Activated CD8-positive, alpha-beta T cell treated with anti-CD3 and anti-CD28 coated beads, Interleukin-2, amount 10 ng/mL, durations not matched to agents 7 days and 5 days (primary cell): ENCODE data around the gene MAD1L1. TPM values are rescaled to one million over a fixed set of nuclear protein-coding genes. Genes with fewer than 3 reads are reported as not detected.
"Not testable (repeated sequence)": the region's sequence is repeated elsewhere in the genome, so short reads cannot be mapped to it uniquely, and the experiment has no call there.

Source experiments
- ATAC-seq: fragments of 150-1000 bp; cut with Tn5 transposase; one replicate; pipeline ENCODE4 v1.10.0; 2021; ENCODE audit warnings: moderate library complexity
- CTCF ChIA-PET: fragments of 350-600 bp; sonication (Branson Sonifier 250); formaldehyde crosslinking; loops from one replicate; lab custom pipeline; 2021; ENCODE audit warnings: antibody characterized with exemption; lab: Charles Lee
- POLR2A ChIA-PET: fragments of 350-600 bp; sonication (Branson Sonifier 250); formaldehyde crosslinking; loops from one replicate; lab custom pipeline; 2021; ENCODE audit warnings: antibody characterized with exemption; lab: Charles Lee
- DNase-seq: peaks from one replicate; pipeline ENCODE4 v3.0.0-alpha.2; 2020
- H3K27ac Mint-ChIP-seq: one replicate; pipeline ENCODE4 v1.8.0; 2021; ENCODE audit warnings: mild to moderate bottlenecking, mixed read lengths
- H3K27me3 Mint-ChIP-seq: one replicate; pipeline ENCODE4 v1.8.0; 2021; ENCODE audit warnings: low read depth, mixed read lengths
- H3K36me3 Mint-ChIP-seq: one replicate; pipeline ENCODE4 v1.8.0; 2021; ENCODE audit warnings: low read depth, mixed read lengths
- H3K4me1 Mint-ChIP-seq: one replicate; pipeline ENCODE4 v1.8.0; 2021; ENCODE audit warnings: low read depth, mixed read lengths
- H3K4me3 Mint-ChIP-seq: one replicate; pipeline ENCODE4 v1.8.0; 2021; ENCODE audit warnings: mild to moderate bottlenecking, mixed read lengths
- H3K9me3 Mint-ChIP-seq: one replicate; pipeline ENCODE4 v1.8.0; 2022; ENCODE audit warnings: mixed read lengths; ENCODE audit not compliant: insufficient read depth
- total RNA-seq, 2 experiments: library from RNA; stranded (reverse); gene quantifications; one replicate each; pipeline ENCODE4 v1.2.3, GENCODE V29; 2021

The MAD1L1 gene
- total RNA-seq, 2 experiments from 2014 or later, result 79.8 to 82.7 TPM

- H3K27ac Mint-ChIP-seq, result no peak overlapping the region
- no peaks in the 10 kb centered on the region for H3K9me3 Mint-ChIP-seq
- ChIA-PET CTCF (no interaction called here), POLR2A (no interaction called here)
- H3K4me1 Mint-ChIP-seq, result no peaks in the 10 kb centered on the region
- DNase-seq (no peak), ATAC-seq (no peak)
- H3K36me3 Mint-ChIP-seq, result no peaks in the 10 kb centered on the region
- H3K27me3 Mint-ChIP-seq, result no peaks in the 10 kb centered on the region
- no peak overlapping the region for H3K4me3 Mint-ChIP-seq
Observed at GRCh38 chr7:1848013-1848640, 384.6 kb downstream of the MAD1L1 start.

GRCh38 chr7:1847260-1848001 is 385.3 kb downstream of the MAD1L1 start:
- DNase-seq (no peak), ATAC-seq (no peak)
- Mint-ChIP-seq H3K27ac (no peak overlapping the region), H3K9me3 (no peaks in the 10 kb centered on the region), H3K27me3 (no peaks in the 10 kb centered on the region), H3K4me3 (no peak overlapping the region), H3K4me1 (no peaks in the 10 kb centered on the region), H3K36me3 (no peaks in the 10 kb centered on the region)
- ChIA-PET CTCF (no interaction called here), POLR2A (no interaction called here)

GRCh38 chr7:1846331-1847065 is 386.2 kb downstream of the MAD1L1 start:
- ChIA-PET POLR2A (no interaction called here), CTCF (no interaction called here)
- no peak overlapping the region for H3K27ac Mint-ChIP-seq
- ATAC-seq, result no peak
- no peaks in the 10 kb centered on the region for H3K36me3 Mint-ChIP-seq
- H3K4me3 Mint-ChIP-seq, result no peak overlapping the region
- H3K27me3 Mint-ChIP-seq, result no peaks in the 10 kb centered on the region
- H3K4me1 Mint-ChIP-seq, result no peaks in the 10 kb centered on the region
- no peak for DNase-seq
- H3K9me3 Mint-ChIP-seq, result no peaks in the 10 kb centered on the region

- no peak overlapping the region for H3K4me3 Mint-ChIP-seq
- no peaks in the 10 kb centered on the region for H3K36me3 Mint-ChIP-seq
- no peaks in the 10 kb centered on the region for H3K9me3 Mint-ChIP-seq
- H3K4me1 Mint-ChIP-seq, result no peaks in the 10 kb centered on the region
- ATAC-seq, result no peak
- H3K27me3 Mint-ChIP-seq, result no peaks in the 10 kb centered on the region
- H3K27ac Mint-ChIP-seq, result no peak overlapping the region
- DNase-seq, result no peak
- ChIA-PET CTCF (no interaction called here), POLR2A (no interaction called here)
Observed at GRCh38 chr7:1845536-1846311, 387.0 kb downstream of the MAD1L1 start.

- Mint-ChIP-seq H3K9me3 (no peaks in the 10 kb centered on the region), H3K27me3 (no peaks in the 10 kb centered on the region), H3K36me3 (no peaks in the 10 kb centered on the region), H3K4me1 (no peaks in the 10 kb centered on the region), H3K27ac (no peak overlapping the region), H3K4me3 (no peak overlapping the region)
- ATAC-seq (no peak), DNase-seq (no peak)
- CTCF ChIA-PET, result no interaction called here
- POLR2A ChIA-PET, result no interaction called here
Observed at GRCh38 chr7:1844951-1845390, 387.8 kb downstream of the MAD1L1 start.

GRCh38 chr7:1844336-1844950 is 388.3 kb downstream of the MAD1L1 start:
- no peaks in the 10 kb centered on the region for H3K36me3 Mint-ChIP-seq
- no peaks in the 10 kb centered on the region for H3K4me1 Mint-ChIP-seq
- H3K27me3 Mint-ChIP-seq, result no peaks in the 10 kb centered on the region
- no peak overlapping the region for H3K27ac Mint-ChIP-seq
- H3K4me3 Mint-ChIP-seq, result no peak overlapping the region
- no peaks in the 10 kb centered on the region for H3K9me3 Mint-ChIP-seq
- DNase-seq (no peak), ATAC-seq (no peak)
- ChIA-PET POLR2A (no interaction called here), CTCF (no interaction called here)

GRCh38 chr7:1843921-1844335 is 388.8 kb downstream of the MAD1L1 start:
- ChIA-PET POLR2A (no interaction called here), CTCF (no interaction called here)
- no peak overlapping the region for H3K4me3 Mint-ChIP-seq
- ATAC-seq, result no peak
- H3K27me3 Mint-ChIP-seq, result no peaks in the 10 kb centered on the region
- H3K9me3 Mint-ChIP-seq, result no peaks in the 10 kb centered on the region
- DNase-seq, result no peak
- no peaks in the 10 kb centered on the region for H3K36me3 Mint-ChIP-seq
- H3K4me1 Mint-ChIP-seq, result no peaks in the 10 kb centered on the region
- no peak overlapping the region for H3K27ac Mint-ChIP-seq

GRCh38 chr7:1843271-1843861 is 389.4 kb downstream of the MAD1L1 start:
- Mint-ChIP-seq H3K36me3 (no peaks in the 10 kb centered on the region), H3K27ac (no peak overlapping the region), H3K4me1 (no peaks in the 10 kb centered on the region), H3K4me3 (no peak overlapping the region), H3K9me3 (no peaks in the 10 kb centered on the region), H3K27me3 (no peaks in the 10 kb centered on the region)
- ChIA-PET CTCF (no interaction called here), POLR2A (no interaction called here)
- no peak for ATAC-seq
- no peak for DNase-seq

GRCh38 chr7:1842321-1843221 is 390.2 kb downstream of the MAD1L1 start:
- DNase-seq (no peak), ATAC-seq (no peak)
- ChIA-PET CTCF (no interaction called here), POLR2A (no interaction called here)
- Mint-ChIP-seq H3K4me3 (no peak overlapping the region), H3K4me1 (no peaks in the 10 kb centered on the region), H3K27me3 (no peaks in the 10 kb centered on the region), H3K9me3 (no peaks in the 10 kb centered on the region), H3K27ac (no peak overlapping the region), H3K36me3 (no peaks in the 10 kb centered on the region)

- H3K4me3 Mint-ChIP-seq, H3K36me3 Mint-ChIP-seq, H3K27ac Mint-ChIP-seq, DNase-seq, POLR2A ChIA-PET, ATAC-seq, H3K27me3 Mint-ChIP-seq, H3K9me3 Mint-ChIP-seq, H3K4me1 Mint-ChIP-seq, CTCF ChIA-PET: not testable (repeated sequence)
Observed at GRCh38 chr7:1841286-1842021, 391.3 kb downstream of the MAD1L1 start.
